H1 (cell line): ENCODE results near the gene RIMBP2. TPM values are rescaled to one million over a fixed set of nuclear protein-coding genes. Genes with fewer than 3 reads are reported as not detected.

Source experiments
- CTCF ChIA-PET: fragments of 300-600 bp; sonication (Branson Sonifier 250); formaldehyde crosslinking; loops from one replicate; lab custom pipeline; 2021; ENCODE audit not compliant: partially characterized antibody; lab: Charles Lee
- POLR2A ChIA-PET: fragments of 300-600 bp; sonication (Branson Sonifier 250); formaldehyde crosslinking; loops from one replicate; lab custom pipeline; 2021; ENCODE audit warnings: inconsistent platforms; ENCODE audit not compliant: partially characterized antibody; lab: Charles Lee
- DNase-seq, 2 experiments: peaks; one replicate each; pipeline versions ENCODE4 v3.0.0 to v3.0.0-alpha.2; 2010 to 2022; ENCODE audit warnings: low spot score in 2 of 2, low read depth in 1 of 2, mixed read lengths in 1 of 2
- FAIRE-seq: peaks from 2 replicates; lab custom pipeline; 2011; peaks lifted over from hg19 to GRCh38; lab: Jason Lieb, UNC
- H2AFZ ChIP-seq: 2 replicates; pipeline ENCODE4 v1.8.1; 2012; ENCODE audit warnings: low read length, inconsistent platforms
- H2AK5ac ChIP-seq: 2 replicates; pipeline ENCODE4 v1.6.1; 2013; ENCODE audit warnings: low read depth, low read length
- H2BK120ac ChIP-seq: replicated peaks from 2 replicates; pipeline ENCODE3; 2013; ENCODE audit warnings: low read depth, low read length, inconsistent platforms
- H2BK12ac ChIP-seq: 2 replicates; pipeline ENCODE4 v1.6.1; 2013; ENCODE audit warnings: low read depth, low read length
- H2BK15ac ChIP-seq: 2 replicates; pipeline ENCODE4 v1.6.1; 2013; ENCODE audit warnings: low read length
- H2BK20ac ChIP-seq: 2 replicates; pipeline ENCODE4 v1.6.1; 2013; ENCODE audit warnings: low read length
- H2BK5ac ChIP-seq: 2 replicates; pipeline ENCODE4 v1.6.1; 2013; ENCODE audit warnings: low read depth, low read length
- H3K14ac ChIP-seq: 2 replicates; pipeline ENCODE4 v1.6.1; 2013; ENCODE audit warnings: inconsistent platforms; ENCODE audit not compliant: insufficient read length
- H3K18ac ChIP-seq: 2 replicates; pipeline ENCODE4 v1.6.1; 2013; ENCODE audit warnings: low read length; ENCODE audit errors: extremely low read depth
- H3K23ac ChIP-seq: 2 replicates; pipeline ENCODE4 v1.6.1; 2013; ENCODE audit warnings: inconsistent platforms; ENCODE audit not compliant: insufficient read length
- H3K23me2 ChIP-seq: 2 replicates; pipeline ENCODE4 v1.6.1; 2013; ENCODE audit warnings: low read depth, low read length
- H3K27ac ChIP-seq: 2 replicates; pipeline ENCODE4 v1.6.1; 2011; ENCODE audit warnings: low read depth, low read length, inconsistent platforms
- H3K27me3 ChIP-seq, 4 experiments: replicated peaks in 1 of 4; 1 replicate in 1 of 4; 2 replicates in 3 of 4; pipeline versions ENCODE4 v1.6.1 to v1.8.1; 2011 to 2013; ENCODE audit warnings: low read length in 3 of 4, mild to moderate bottlenecking in 3 of 4, inconsistent platforms in 2 of 4, mixed read lengths in 2 of 4, moderate library complexity in 1 of 4; ENCODE audit not compliant: control insufficient read depth in 3 of 4, insufficient read depth in 3 of 4; ENCODE audit errors: extremely low read depth in 1 of 4
- H3K36me3 ChIP-seq, 4 experiments: 2 replicates each; pipeline versions ENCODE4 v1.6.1 to v1.8.1; 2011 to 2013; ENCODE audit warnings: mild to moderate bottlenecking in 4 of 4, low read length in 3 of 4, moderate library complexity in 2 of 4, control low read depth in 1 of 4, inconsistent platforms in 1 of 4; ENCODE audit not compliant: insufficient read depth in 4 of 4, control insufficient read depth in 2 of 4
- H3K4ac ChIP-seq: replicated peaks from 2 replicates; pipeline ENCODE3; 2013; ENCODE audit warnings: low read length, low read depth, mixed read lengths, inconsistent platforms; ENCODE audit not compliant: insufficient read length
- H3K4me1 ChIP-seq, 4 experiments: replicated peaks in 1 of 4; 1 replicate in 1 of 4; 2 replicates in 3 of 4; pipeline versions ENCODE4 v1.6.1 to v1.8.1; 2011 to 2013; ENCODE audit warnings: low read length in 3 of 4, inconsistent platforms in 2 of 4, mixed read lengths in 1 of 4; ENCODE audit not compliant: insufficient read depth in 4 of 4, control insufficient read depth in 3 of 4
- H3K4me2 ChIP-seq, 2 experiments: 2 replicates each; pipeline versions ENCODE4 v1.6.1 to v1.8.1; 2011 to 2013; ENCODE audit warnings: low read depth in 2 of 2, low read length in 2 of 2, control low read depth in 1 of 2, inconsistent platforms in 1 of 2, mild to moderate bottlenecking in 1 of 2; ENCODE audit not compliant: insufficient read depth in 1 of 2
- H3K4me3 ChIP-seq, 4 experiments: fragments of 200-600, 300-600 bp in 1 of 4; sonication (generic), shearing (Covaris generic), sonication (Bioruptor Twin) in 1 of 4; 2 replicates each; pipeline versions ENCODE4 v1.5.1 to v1.8.1; 2011 to 2016; ENCODE audit warnings: low read length in 4 of 4, low read depth in 3 of 4, control low read depth in 2 of 4, inconsistent platforms in 2 of 4, mild to moderate bottlenecking in 2 of 4, mixed read lengths in 1 of 4, moderate library complexity in 1 of 4; ENCODE audit not compliant: insufficient read depth in 2 of 4; ENCODE audit errors: extremely low read depth in 1 of 4
- H3K56ac ChIP-seq: replicated peaks from 2 replicates; pipeline ENCODE3; 2013; ENCODE audit warnings: low read depth, mild to moderate bottlenecking, mixed read lengths, low read length, inconsistent platforms; ENCODE audit not compliant: insufficient read length
- H3K79me1 ChIP-seq: 2 replicates; pipeline ENCODE4 v1.6.1; 2013; ENCODE audit warnings: low read depth, low read length, control low read depth
- H3K79me2 ChIP-seq, 2 experiments: 2 replicates each; pipeline versions ENCODE4 v1.6.1 to v1.8.1; 2012 to 2013; ENCODE audit warnings: low read length in 2 of 2, mild to moderate bottlenecking in 2 of 2, inconsistent platforms in 1 of 2; ENCODE audit not compliant: insufficient read depth in 2 of 2, control insufficient read depth in 1 of 2
- H3K9ac ChIP-seq, 4 experiments: replicated peaks in 1 of 4; 1 replicate in 1 of 4; 2 replicates in 3 of 4; pipeline versions ENCODE4 v1.6.1 to v1.8.1; 2011 to 2013; ENCODE audit warnings: low read depth in 3 of 4, low read length in 3 of 4, control low read depth in 2 of 4, mild to moderate bottlenecking in 2 of 4, moderate library complexity in 2 of 4, inconsistent platforms in 1 of 4; ENCODE audit errors: extremely low read depth in 1 of 4
- H3K9me3 ChIP-seq, 2 experiments: 2 replicates each; pipeline versions ENCODE4 v1.6.1 to v1.8.1; 2012 to 2013; ENCODE audit warnings: mild to moderate bottlenecking in 2 of 2, moderate library complexity in 2 of 2, control low read depth in 1 of 2, inconsistent platforms in 1 of 2, low read depth in 1 of 2, low read length in 1 of 2, mixed read lengths in 1 of 2; ENCODE audit not compliant: insufficient read depth in 2 of 2
- H4K20me1 ChIP-seq, 2 experiments: replicated peaks in 1 of 2; 2 replicates each; pipeline versions ENCODE3 to v1.8.1; 2011 to 2013; ENCODE audit warnings: inconsistent platforms in 2 of 2, low read length in 2 of 2, mild to moderate bottlenecking in 1 of 2; ENCODE audit not compliant: insufficient read depth in 2 of 2, control insufficient read depth in 1 of 2
- H4K5ac ChIP-seq: 2 replicates; pipeline ENCODE4 v1.6.1; 2013; ENCODE audit warnings: low read length, low read depth, mixed read lengths, inconsistent platforms; ENCODE audit not compliant: insufficient read length
- H4K8ac ChIP-seq: 2 replicates; pipeline ENCODE4 v1.8.0; 2013; ENCODE audit warnings: mild to moderate bottlenecking, moderate library complexity, low read length, inconsistent platforms; ENCODE audit not compliant: insufficient read depth; ENCODE audit errors: extremely low read depth
- H4K91ac ChIP-seq: replicated peaks from 2 replicates; pipeline ENCODE3; 2013; ENCODE audit warnings: low read length, mixed read lengths, inconsistent platforms; ENCODE audit not compliant: insufficient read length
- CBX5 ChIP-seq: fragments of 300-800, 300-1000 bp; sonication (generic); IDR thresholded peaks from 2 replicates; pipeline ENCODE4 v1.7.1; 2016; ENCODE audit warnings: antibody characterized with exemption, low read length, low read depth
- HDAC6 ChIP-seq: IDR thresholded peaks from one replicate; pipeline ENCODE4 v1.7.1; 2012; ENCODE audit warnings: low read depth, mild to moderate bottlenecking, inconsistent platforms, low read length, moderate library complexity
- KDM4A ChIP-seq: IDR thresholded peaks from one replicate; pipeline ENCODE4 v1.7.1; 2012; ENCODE audit warnings: low read depth, mild to moderate bottlenecking, moderate library complexity, low read length, inconsistent platforms; ENCODE audit not compliant: severe bottlenecking
- RAD21 ChIP-seq, 2 experiments: IDR thresholded peaks in 1 of 2; conservative IDR thresholded peaks in 1 of 2; 2 replicates each; pipeline ENCODE4 v1.6.1; 2011; ENCODE audit warnings: low read depth in 2 of 2, low read length in 2 of 2, improper control_type of control experiment in 1 of 2, inconsistent platforms in 1 of 2, mild to moderate bottlenecking in 1 of 2, moderate library complexity in 1 of 2
- RNF2 ChIP-seq: fragments of 200-900, 300-1000 bp; sonication (generic); IDR thresholded peaks from 2 replicates; pipeline ENCODE4 v1.7.1; 2016; ENCODE audit warnings: borderline replicate concordance, low read depth, mild to moderate bottlenecking, antibody characterized with exemption, low read length; ENCODE audit not compliant: poor library complexity, severe bottlenecking; ENCODE audit errors: missing control alignments
- SAP30 ChIP-seq: fragments of 300-600 bp; sonication (generic); IDR thresholded peaks from 2 replicates; pipeline ENCODE4 v1.7.1; 2012; ENCODE audit warnings: low read length, moderate library complexity, mild to moderate bottlenecking, inconsistent platforms; ENCODE audit not compliant: insufficient read depth, insufficient replicate concordance
- SP1 ChIP-seq: IDR thresholded peaks from 2 replicates; pipeline ENCODE4 v1.6.1; 2011; ENCODE audit warnings: low read depth, low read length
- SUZ12 ChIP-seq: fragments of 200-600 bp; sonication (generic); IDR thresholded peaks from 2 replicates; pipeline ENCODE4 v1.6.1; 2012; ENCODE audit warnings: mild to moderate bottlenecking, inconsistent platforms, low read length, moderate library complexity, mixed read lengths
- WGBS, 2 experiments: shearing (Covaris generic) in 1 of 2; methylation state at CpG; one replicate each; pipeline versions ENCODE4 v1.1.6 to v1.1.7; 2013 to 2015; ENCODE audit warnings: low lambda C conversion rate in 2 of 2, mixed read lengths in 2 of 2, inconsistent platforms in 1 of 2, low coverage in 1 of 2, missing lambda C conversion rate in 1 of 2; ENCODE audit not compliant: insufficient replicate concordance in 2 of 2, insufficient coverage in 1 of 2, insufficient read length in 1 of 2; ENCODE audit errors: extremely low coverage in 1 of 2, missing lambda C conversion rate in 1 of 2; 5-methylcytosine and 5-hydroxymethylcytosine counted together
- polyA plus RNA-seq, 7 experiments: library from polyadenylated mRNA; depleted of rRNA in 3 of 7; stranded (reverse) in 5 of 7; unstranded in 2 of 7; fragments of >200 nt in 5 of 7; fragments of 200-250 nt in 2 of 7; gene quantifications; 1 replicate in 5 of 7; 2 replicates in 1 of 7; 4 replicates in 1 of 7; pipeline versions ENCODE4 v1.2.1 to v1.2.3, GENCODE V29; 2011 to 2013; ENCODE audit warnings: missing spikeins in 2 of 7, mixed read lengths in 2 of 7
- total RNA-seq: library from RNA; stranded (reverse); fragmentation: NEBNext Ultra II Directional; extraction: Animal tissue kit (Norgen Biotek cat#: 25700); gene quantifications from 2 replicates; pipeline ENCODE4 v1.2.1, GENCODE V29; 2021
- TF ChIP-seq, protein P1 (sequence below): IDR thresholded peaks from 2 replicates; pipeline ENCODE4 v1.6.1; 2011; ENCODE audit warnings: low read length, improper control_type of control experiment

RIMBP2 gene
- total and polyA plus RNA-seq, 2 of the 8 experiments (the other 6 are each of a cell fraction or from before 2014, with no cell fraction given), result 0.18 to 0.65 TPM

- Histone ChIP-seq H3K4me2 (peak overlapping the region; percentile 94 to 96), H3K27ac (no peak overlapping the region), H3K23me2 (peaks cover 21% of the 10 kb centered on the region), H3K4me3 (peak overlapping the region; percentile 52 to 71 (median 60)), H2BK15ac (no peak overlapping the region), H4K8ac (no peak overlapping the region), H2AFZ (no peak overlapping the region), H3K23ac (no peak overlapping the region), H2AK5ac (no peak overlapping the region), H3K9ac (no peak overlapping the region), H4K91ac (no peak overlapping the region), H4K5ac (no peak overlapping the region), H3K27me3 (peaks cover 37 to 66% (median 59%) of the 10 kb centered on the region in 4 experiments), H3K79me2 (no peaks in the 10 kb centered on the region), H2BK12ac (no peak overlapping the region), H3K9me3 (peaks cover 5 to 8% of the 10 kb centered on the region in 2 experiments; a peak in 3 of 4 replicates), H3K79me1 (no peaks in the 10 kb centered on the region), H3K56ac (no peak overlapping the region), H3K14ac (no peak overlapping the region), H3K18ac (no peak overlapping the region; the same call in 1 of the 2 replicates), H4K20me1 (peaks cover 2 to 4% of the 10 kb centered on the region in 2 experiments), H2BK20ac (no peak overlapping the region), H3K4ac (no peak overlapping the region), H2BK5ac (no peak overlapping the region), H3K4me1 (peaks cover 4 to 18% (median 11%) of the 10 kb centered on the region in 4 experiments), H2BK120ac (no peak overlapping the region), H3K36me3 (no peaks in the 10 kb centered on the region)
- FAIRE-seq, result no peak
- DNase-seq, result peak in 1 of 2 experiments; percentile 58
- ChIA-PET CTCF (interaction anchor here (1.0 to 3.0 kb wide), 4 partner anchors 14 to 81 kb away, joined by 3 to 22 read pairs (median 6); no protein-coding TSS in a partner anchor), POLR2A (interaction anchor here (1.6 kb wide), 1 partner anchor 12 kb away, joined by 5 read pairs; no protein-coding TSS in a partner anchor)
- WGBS, 2 experiments, result 1% methylated on average over 33 of the region's 42 CpGs; no CpG with 5 or more reads in 1 of the 2 experiments
- TF ChIP-seq SP1 (no peak), RAD21 (IDR thresholded peaks at IDR 0.05 in 1 of 2, conservative IDR thresholded peaks at IDR 0.05 in 1 of 2; ENCODE audit: low read depth in 2 of 2, low read length in 2 of 2) (no peak), CBX5 (no peak), SUZ12 (peak; percentile 71; the same call in 1 of the 2 replicates), RNF2 (peak; percentile 12), HDAC6 (no peak), SAP30 (no peak), KDM4A (peak; percentile 62)
- TF ChIP-seq, protein P1, sequence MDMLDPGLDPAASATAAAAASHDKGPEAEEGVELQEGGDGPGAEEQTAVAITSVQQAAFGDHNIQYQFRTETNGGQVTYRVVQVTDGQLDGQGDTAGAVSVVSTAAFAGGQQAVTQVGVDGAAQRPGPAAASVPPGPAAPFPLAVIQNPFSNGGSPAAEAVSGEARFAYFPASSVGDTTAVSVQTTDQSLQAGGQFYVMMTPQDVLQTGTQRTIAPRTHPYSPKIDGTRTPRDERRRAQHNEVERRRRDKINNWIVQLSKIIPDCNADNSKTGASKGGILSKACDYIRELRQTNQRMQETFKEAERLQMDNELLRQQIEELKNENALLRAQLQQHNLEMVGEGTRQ, result no peak
These were observed 725 bp downstream of the RIMBP2 start for GRCh38 chr12:130715150-130715997.
